ENCODE results near the gene WWOX.

WWOX gene

DNA sequence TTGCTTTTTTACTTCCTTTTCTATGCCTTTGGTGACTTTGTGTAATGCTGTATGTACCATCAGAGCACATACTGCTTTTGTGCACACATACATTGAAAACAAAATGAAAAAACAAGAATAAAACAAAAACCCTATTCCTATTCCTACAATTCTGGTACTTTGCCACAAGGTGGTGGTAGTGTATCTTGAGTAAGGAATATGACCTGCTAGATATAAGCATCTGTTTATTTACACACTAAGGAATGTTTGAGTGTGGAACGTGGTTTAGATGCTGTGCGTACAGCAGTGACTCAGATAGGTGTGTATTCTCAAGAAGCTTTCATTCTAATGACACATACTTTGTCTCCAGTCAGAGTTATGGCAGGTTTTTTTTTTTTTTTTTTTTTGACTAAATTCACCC lies 606.2 kb downstream of the WWOX start:
- no peak for DNase-seq

DNA sequence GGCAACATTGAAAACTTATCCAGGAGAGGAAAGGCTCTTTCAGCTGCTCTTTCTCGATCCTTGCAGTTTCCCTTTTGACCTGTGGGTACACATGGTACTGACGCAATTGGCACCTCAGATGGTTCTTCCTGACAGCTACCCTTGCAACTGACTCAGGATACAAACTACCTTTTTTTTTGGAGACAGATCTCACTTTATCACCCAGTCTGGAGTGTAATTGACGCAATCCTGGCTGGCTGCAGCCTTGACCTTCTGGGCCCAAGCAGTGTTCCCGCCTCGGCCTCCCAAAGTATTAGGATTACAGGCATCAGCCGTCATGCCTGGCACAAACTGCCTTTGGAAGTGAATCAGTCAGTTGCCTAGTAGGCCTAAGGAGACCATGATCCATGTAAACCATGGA lies 607.2 kb downstream of the WWOX start:
- DNase-seq = no peak

DNA sequence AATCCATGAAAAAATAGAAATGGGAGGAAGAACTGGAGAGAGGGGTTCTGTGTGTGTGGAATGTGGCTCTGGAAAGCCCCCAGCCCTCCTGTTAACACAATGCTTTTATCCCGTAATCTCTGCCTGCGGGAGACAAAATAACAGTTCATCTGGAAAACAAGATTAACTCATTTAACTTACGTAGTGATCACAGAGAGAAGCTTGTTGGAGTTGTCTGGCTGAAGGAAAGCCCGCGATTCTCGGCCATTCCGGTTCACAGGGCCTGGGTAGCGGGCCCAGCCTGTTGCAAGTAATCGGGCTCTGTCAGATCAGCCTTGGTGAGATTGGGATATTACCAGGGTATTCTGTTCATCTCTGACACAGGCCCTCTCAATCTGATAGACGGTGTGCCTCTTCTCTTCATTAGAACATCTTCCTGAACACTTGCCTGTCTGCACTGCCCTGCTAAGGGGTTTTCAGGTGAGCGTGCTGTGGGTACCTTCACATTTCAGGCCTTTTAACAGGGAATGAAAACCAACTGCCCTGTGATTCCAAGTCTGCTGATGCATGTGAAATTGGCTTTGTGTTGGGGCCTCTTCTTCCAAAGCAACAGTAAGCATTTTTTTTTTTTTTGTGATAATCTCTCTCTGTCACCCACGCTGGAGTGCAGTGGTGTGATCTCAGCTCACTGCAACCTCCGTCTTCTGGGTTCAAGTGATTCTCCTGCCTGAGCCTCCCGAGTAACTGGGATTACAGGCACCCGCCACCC lies 609.9 kb downstream of the WWOX start:
- no peak for DNase-seq

DNA sequence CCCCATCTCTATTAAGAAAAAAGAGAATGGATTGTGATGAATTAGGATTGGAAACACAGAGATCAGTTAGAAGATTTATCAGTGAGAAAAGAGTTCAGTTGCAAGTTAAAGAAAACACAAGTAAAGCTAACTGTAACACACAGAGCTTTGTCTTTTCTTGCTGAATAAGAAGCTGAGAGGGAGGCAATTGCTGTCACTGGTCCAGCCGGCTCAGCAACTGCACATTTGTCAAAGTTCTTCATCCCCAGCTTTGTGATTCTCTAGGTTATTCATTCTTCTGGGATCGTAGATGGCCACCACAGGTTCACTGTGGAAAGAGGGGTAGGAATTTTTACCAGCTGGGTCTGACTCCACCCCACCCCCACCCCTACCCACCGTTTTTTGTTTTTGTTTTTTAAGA lies 615.7 kb downstream of the WWOX start:
- no peak for DNase-seq

DNA sequence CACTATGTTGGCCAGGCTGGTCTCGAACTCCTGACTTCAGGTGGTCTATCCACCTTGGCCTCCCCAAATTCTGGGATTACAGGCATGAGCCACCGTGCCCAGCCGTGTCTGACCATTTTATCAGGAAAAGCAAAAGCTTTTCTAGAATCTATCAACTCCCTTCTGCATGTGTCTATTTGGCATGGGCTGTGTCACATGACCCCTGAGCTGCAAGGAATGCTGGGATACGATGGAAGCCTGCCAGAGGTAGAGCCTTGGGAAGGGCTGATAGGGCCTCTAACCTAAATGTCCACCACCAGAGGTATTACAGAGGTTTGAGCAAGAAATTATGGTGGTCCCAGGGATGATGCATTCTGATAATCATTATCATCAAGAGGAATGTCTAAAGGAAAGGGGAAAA lies 616.2 kb downstream of the WWOX start:
- no peak for DNase-seq

DNA sequence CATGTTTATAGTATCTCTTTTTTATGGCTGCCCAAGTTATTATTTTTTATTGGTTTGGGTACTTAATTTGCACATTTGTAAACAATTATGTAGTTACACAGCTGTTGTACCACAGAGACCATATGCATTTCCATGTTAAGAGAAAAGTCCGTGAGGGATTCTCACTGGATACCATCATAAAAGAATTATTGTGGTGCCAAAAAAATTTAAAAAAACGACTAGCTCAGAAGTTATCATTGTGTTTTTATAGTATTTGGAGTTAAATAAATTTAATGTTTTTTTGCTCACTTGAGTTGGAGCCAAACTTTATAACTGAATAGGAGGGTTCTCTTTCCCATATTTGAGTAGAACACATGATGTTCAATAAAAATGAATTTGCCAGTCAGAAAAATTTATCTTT lies 618.7 kb downstream of the WWOX start:
- DNase-seq = no peak

DNA sequence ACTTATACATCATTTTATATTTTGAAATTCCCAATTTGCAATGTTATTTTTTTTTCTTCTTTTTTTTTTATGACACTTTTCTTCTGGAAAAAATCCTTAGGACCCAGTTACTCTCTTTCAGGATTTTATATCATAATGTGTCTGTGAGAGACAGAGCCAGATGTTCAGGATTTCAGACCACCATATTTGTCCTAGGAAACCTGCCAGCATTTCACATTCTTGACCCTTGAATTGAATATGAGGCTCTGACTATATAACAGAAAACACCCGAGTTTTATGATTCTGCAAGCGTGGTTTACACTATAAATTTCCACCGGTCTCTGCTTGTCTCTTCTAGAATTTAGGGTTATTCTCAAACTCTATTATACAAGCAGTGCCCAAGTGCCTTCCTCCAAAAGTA lies 621.0 kb downstream of the WWOX start:
- no peak for DNase-seq

DNA sequence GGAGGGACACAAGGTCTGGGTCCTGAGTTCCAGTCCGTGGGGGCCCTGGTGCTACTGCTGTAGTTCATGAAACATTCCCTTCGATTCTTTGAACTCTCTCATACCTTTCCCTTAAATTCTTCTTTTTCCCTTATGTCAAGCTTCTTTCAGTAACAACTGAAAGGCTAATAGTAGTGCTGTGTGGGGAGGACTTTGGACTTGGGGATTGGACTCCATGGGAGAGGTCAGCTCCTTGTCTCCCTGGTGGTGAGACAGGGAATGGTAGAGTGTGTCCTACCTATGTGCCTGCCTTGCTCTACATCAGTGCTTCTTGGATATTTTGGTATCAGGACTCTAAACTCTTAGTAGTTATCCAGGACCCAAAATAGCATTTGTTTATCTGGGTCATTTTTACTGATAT lies 628.1 kb downstream of the WWOX start:
- DNase-seq = no peak

DNA sequence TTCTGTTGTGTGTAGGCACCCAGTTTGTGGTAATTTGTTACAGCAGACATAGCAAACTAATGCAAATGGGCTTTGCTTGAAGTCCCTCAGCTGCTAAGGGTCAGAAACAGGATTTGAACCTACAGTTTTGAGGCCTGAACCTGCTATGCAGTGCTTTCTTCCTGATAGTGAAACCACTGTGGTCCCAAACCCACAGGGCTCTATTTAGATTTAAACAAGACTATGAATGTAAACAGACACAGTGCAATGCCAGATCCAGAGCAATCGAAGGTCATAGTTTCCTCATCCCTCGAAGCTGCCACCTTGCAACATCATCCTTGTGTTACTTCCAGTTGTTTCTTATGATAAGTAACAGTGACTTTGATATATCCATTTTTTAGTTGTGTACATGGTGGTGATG lies 630.2 kb downstream of the WWOX start:
- no peak for DNase-seq

DNA sequence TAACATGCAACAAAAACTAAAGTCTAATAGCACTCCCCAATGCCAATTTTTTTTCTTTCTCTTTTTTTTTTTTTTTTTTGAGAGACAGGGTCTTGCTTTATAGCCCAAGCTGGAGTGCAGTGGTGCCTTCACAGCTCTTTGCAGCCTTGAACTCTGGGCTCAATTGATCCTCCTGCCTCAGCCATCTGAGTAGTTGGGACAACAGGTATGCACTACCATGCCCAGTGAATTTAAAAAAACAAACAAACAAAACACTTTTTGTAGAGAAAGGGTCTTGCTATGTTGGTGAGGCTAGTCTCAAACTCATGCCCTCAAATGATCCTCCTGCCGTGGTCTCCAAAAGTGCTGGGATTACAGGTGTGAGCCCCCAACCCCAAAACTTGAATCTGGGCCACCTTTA lies 632.3 kb downstream of the WWOX start:
- no peak for DNase-seq

DNA sequence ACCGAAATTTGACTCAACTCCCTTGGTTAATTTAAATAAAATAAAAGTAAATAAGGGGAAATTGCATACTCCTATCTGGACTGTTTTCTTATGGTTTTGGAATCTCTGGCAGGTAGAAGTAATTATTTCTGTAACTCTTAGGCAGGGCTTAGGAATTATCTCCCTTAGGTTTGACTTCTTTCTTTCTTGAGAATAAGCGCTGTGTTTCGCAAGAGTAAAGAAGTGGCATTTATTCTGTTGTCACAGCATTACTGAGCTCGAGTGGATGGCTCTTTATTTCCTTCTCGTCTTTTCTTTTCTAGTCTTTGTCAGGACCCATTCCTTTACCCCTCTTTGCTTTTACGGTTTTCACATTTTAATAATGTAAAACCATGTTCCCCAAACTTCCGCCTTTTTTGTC lies 633.2 kb downstream of the WWOX start:
- no peak for DNase-seq

DNA sequence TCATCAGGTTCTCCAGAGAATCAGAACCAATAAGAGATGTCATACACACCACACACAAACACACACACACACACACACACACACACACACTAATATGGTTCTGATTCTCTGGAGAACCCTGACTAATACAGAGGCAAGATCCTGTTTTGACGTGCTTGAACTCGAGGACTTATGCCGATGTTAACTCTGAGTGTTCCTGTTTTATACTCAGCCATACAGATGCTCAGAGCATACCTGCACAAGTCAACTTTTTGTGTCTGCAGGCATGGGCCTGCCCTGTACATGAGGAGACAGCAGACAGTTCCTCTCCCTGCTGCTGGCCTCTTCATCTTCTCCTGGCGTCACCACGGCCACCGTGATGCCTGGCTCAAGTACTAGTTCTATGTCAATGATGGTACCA lies 635.9 kb downstream of the WWOX start:
- DNase-seq = no peak

DNA sequence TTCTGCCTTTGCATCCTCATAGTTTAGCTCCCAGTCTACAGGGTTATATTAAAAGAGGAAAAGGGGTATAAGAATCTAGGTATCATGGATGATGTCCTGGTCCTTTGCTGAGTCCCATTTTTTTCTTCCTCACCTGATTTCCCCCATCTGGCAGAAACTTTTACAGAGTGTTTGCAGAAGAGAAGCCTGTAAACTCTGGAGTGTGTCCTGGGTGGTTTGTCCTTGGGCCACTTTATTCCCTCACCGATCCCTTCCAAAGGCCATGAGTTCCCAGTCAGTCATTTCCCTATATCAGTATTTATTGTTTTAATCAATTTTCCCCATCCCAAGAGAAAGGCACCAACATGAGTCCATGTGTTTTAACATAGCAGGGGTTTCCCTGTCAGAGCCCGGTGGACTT lies 638.2 kb downstream of the WWOX start:
- DNase-seq = no peak

DNA sequence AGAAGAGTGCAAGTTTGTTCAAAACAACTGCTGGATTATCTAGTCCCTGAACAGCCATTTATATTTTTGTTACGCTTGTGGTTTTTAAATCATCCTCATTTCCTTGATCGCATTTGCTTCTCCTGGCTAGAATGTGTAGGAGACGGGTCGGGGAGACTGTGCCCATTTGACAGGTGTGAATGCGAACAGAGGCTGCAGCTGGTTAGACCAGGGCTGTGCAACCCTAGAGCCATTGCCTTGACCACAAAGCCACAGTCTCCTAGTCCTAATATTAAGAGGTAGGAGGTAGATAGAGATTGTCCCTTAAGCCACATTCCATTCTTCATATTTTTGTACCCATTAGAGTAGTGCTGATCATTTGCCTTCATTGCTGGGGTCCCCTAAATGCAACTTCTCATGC lies 639.1 kb downstream of the WWOX start:
- no peak for DNase-seq

DNA sequence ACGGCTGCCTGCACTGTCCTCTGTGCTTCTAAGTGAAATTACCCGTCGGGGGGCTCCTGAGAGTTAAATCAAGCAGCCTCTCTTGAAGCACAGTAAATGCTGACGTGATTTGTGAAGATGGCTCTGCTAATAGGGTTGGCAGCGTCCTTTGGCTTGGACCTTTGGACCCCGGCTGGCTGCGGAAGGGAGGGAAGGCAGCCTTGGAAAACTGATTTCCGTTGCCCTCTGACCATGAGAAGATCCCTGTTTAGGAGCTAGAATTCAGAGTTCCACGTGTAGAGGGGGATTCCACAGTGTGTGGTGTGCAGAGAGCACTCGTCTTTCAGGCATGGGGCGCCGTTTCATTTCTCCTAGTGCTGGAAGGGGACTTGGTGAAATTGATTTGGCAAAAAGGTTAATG lies 640.8 kb downstream of the WWOX start:
- no peak for DNase-seq

DNA sequence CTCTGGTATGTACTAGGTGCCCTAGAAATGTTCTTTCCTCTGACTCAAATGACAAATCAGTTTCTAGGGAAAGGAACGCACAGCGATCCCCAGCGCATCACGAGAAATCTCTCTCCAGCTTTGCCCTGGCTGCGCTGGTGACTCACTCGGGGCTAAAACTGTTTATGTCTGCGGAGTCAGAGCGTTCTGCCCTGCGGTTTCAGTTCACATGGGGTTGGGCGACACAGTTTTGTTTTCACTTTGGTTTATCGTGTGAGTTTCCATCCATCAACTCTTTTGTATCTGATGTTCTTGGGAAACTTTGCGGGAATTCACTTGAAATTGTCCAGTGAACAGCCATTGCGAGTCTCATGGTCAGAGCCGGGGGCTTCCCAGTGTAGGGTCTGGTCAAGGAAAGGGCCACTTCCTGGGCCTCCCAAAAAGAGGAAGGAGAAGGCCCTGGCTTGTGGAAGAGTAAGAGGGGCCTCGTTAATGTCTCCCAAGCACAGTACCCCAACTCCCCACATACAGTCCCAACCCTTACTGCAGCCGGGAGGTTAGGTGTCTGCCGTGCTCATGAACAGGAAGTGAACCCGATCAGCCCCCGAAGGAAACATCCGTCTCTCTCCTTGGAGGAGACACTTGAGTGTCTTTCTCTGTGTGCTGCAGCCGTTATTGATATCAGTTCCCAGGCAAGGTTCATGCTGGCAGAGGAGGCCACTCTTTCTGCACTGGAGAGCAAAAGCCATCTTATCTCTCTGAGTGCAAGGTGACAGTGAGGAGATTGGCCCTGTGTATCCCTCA lies 643.2 kb downstream of the WWOX start:
- DNase-seq = no peak

DNA sequence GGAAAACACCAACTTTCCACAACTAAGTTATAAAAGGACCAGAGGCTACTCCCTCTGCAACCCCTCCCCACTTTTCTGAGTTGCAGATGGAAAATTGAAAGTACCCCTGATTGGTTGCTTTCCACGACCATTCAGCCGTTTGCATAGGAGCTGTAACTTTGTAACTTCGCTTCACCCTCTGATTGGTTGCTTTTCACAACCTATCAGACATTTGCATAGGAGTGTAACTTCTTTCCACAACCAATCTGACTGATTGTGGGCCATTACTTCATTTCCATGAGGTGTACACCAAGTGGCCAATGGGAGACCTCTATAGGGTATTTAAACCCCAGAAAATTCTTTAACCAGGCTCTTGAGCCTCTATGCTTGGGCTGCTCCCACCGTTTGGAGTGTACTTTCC lies 644.1 kb downstream of the WWOX start:
- no peak for DNase-seq

DNA sequence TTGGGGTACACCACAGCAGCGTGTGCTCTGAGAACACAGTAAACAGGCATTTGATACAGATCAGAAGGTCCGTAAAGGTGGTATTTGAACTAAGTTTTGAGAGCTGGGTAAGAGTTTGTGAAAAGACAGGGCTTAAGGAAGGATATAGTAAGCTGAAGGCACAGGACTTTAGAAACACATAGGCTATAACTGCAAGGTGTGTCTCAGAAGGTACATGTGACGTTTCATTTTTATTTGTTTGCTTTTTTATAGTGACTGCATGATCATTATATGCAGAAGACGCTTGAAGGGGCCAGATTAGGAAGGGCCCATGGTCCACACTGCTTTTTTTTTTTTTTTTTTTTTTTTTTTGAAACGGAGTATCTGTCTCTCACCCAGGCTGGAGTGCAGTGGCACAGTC lies 644.6 kb downstream of the WWOX start:
- no peak for DNase-seq

DNA sequence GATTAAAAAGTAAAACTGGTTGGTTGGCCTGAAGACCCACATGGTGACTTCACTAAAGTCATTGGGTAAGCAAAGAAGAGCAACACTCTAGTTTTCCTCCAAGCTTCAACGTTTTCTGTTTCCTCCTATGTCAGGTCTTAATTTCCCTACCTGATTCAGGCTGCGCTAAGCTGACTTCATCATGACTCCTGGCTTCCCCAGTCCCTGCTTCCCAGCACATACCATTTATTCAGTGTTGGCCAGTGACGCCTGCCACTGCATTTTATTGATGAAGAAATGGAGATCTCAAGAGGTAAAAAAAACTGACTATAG lies 645.3 kb downstream of the WWOX start:
- no peak for DNase-seq

DNA sequence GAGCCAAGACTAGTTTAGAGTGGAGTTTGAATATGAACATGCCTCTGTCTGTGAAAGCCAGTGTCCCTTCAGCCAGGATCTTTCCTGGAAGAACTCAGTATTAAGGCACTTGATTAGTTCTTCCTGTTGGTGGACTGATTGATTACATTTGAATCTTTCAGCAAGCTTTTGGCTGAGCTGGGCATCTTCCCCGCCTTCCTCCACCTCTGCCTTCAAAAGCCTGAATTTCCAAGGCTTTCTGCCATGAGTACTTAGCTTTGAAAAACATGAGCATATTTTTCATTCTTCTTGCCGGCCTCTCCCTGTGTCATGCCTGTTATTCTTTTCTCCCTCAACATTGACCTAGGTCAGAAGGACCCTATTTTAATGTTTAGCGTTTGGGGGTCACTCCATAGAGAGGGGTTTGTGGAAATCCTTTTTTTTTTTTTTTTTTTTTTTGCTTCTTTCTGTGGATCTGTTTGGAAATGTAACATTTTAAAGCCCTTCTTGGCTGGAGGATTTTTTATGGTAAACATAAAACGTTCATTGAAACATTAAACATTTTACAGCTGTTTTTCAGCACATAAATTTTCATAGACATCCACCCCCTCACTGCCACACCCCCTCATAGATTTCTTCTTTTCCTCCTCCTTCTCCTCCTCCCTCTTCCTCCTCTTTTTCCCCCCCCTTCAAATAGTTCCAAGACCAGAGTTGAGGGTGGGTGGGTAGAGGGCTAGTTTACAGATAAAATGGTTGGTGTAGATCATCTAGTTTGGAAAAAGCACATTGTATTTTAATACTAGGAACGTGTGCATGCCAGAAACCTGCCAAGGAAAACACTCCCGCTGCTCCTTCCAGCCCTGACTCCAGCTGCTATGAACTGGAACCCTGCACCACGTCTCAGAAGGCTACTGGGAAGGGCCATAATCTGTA lies 645.9 kb downstream of the WWOX start:
- DNase-seq = no peak

DNA sequence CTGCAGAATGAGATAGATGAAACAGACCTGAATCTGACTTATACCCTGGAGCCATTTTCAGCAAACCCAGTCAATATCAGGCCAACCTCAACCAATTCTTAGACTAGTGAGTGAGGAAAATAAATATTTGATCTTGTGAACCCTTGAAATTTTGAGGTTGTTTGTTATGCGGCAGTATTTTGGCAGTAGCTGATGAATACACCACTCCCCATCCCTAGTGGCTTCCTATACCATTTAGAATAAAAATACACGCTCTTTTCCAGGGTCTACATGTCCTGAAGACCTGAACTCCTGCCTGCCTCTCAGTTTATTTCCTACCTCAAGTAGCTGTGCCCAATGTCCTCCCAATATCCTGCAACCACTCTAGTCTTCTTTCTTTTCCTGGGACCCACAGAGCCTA lies 647.3 kb downstream of the WWOX start:
- no peak for DNase-seq

DNA sequence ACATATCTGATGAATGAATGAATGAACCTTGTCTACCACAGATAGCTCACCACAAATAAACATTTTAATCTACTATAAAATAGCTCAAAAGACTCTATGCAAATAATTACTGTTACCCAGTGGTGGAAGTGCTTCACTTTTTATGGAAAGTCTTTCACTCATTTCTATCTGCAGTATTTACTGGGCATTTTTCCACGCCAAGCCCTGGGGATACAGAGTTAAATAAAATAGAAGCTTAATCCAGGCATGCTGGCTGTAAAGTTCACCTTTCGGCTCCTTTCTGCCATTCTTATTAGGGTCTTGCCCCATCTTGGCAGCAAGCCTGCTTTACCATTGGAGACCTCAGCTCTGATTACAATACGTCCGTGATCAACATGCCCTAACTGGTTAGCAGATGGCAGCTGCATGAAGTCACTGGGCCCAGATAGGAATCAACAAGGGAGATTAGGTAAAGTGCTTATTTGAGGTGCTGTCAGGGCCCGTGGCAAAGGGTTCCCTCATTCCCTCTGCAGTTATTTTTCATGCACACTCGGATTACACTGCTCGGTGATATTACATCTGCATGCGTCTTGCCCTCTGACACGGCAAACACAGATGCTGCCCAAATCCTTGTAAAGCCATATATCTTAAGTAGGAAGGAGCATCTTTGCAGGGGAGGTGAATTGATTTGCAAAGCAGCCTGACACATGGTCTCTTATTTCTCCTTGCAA lies 648.9 kb downstream of the WWOX start:
- no peak for DNase-seq

DNA sequence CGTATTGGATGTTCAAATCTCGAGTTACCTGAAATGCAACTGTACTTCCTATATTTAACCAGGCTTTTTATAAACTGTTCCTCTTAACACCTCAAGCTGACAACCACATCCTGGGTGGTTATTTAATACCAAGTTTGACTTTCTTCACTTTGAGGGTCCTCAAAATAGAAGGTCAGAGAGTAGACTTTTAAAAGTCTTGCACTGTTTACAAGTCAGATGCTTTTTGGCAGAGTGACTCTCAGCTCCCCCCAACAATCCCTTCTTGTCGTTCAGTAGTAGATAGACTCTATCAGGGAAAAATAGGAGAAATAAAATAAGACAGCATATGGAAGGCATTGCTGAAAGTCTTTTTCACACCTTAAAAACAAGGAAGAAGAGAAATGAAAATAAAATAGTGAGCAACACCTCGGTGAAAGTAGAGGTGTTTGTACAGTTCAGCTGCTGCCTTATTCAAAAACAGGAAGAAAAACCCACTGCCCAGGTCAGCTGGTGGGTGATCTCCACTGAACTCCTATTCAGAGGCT lies 650.4 kb downstream of the WWOX start:
- no peak for DNase-seq
